WTC11 (cell line): ENCODE results near the gene GJC3. TPM values are rescaled to one million over a fixed set of nuclear protein-coding genes. Genes with fewer than 3 reads are reported as not detected.
A peak's percentile ranks its signal among the peaks of the same experiment; 100 is the strongest.
"Not testable (repeated sequence)": the region's sequence is repeated elsewhere in the genome, so short reads cannot be mapped to it uniquely, and the experiment has no call there.

Source experiments
- ATAC-seq: fragments of 200-7000 bp; cut with Tn5 transposase; 2 replicates; pipeline ENCODE4 v1.10.0; 2021; ENCODE audit warnings: mild to moderate bottlenecking, moderate library complexity
- CTCF ChIA-PET: fragments of 300-600 bp; sonication (Branson Sonifier 250); formaldehyde crosslinking; loops from one replicate; lab custom pipeline; 2021; ENCODE audit warnings: antibody characterized with exemption; lab: Charles Lee
- POLR2A ChIA-PET: fragments of 350-600 bp; sonication (Branson Sonifier 250); formaldehyde crosslinking; loops from one replicate; lab custom pipeline; 2021; ENCODE audit warnings: antibody characterized with exemption; lab: Charles Lee
- DNase-seq: peaks from one replicate; pipeline ENCODE4 v3.0.0; 2021; ENCODE audit warnings: low spot score
- H3K27ac Mint-ChIP-seq: 2 replicates; pipeline ENCODE4 v1.8.0; 2021; ENCODE audit warnings: mixed read lengths
- H3K27me3 Mint-ChIP-seq: 2 replicates; pipeline ENCODE4 v1.8.0; 2021; ENCODE audit warnings: low read depth, mild to moderate bottlenecking, moderate library complexity, mixed read lengths
- H3K36me3 Mint-ChIP-seq: 2 replicates; pipeline ENCODE4 v1.8.0; 2021; ENCODE audit warnings: mixed read lengths
- H3K4me1 Mint-ChIP-seq: 2 replicates; pipeline ENCODE4 v1.8.0; 2022; ENCODE audit warnings: mixed read lengths
- H3K4me3 Mint-ChIP-seq: 2 replicates; pipeline ENCODE4 v1.8.0; 2021; ENCODE audit warnings: mild to moderate bottlenecking, moderate library complexity, mixed read lengths
- H3K9me3 Mint-ChIP-seq: 2 replicates; pipeline ENCODE4 v1.8.0; 2021; ENCODE audit warnings: mixed read lengths
- ARID4B ChIP-seq: sonication (generic); formaldehyde crosslinking; IDR thresholded peaks from 2 replicates; pipeline ENCODE4 v1.8.0; 2023; ENCODE audit warnings: missing genetic modification reagents, mild to moderate bottlenecking, borderline replicate concordance
- ATF3 ChIP-seq: sonication (generic); formaldehyde crosslinking; conservative IDR thresholded peaks from 2 replicates; pipeline ENCODE4 v1.8.1; 2022; ENCODE audit warnings: mild to moderate bottlenecking, missing genetic modification reagents
- E2F1 ChIP-seq: sonication (generic); formaldehyde crosslinking; IDR thresholded peaks from 2 replicates; pipeline ENCODE4 v1.8.0; 2022; ENCODE audit warnings: mild to moderate bottlenecking, missing genetic modification reagents
- E2F5 ChIP-seq: sonication (generic); formaldehyde crosslinking; IDR thresholded peaks from 2 replicates; pipeline ENCODE4 v1.8.1; 2022; ENCODE audit warnings: mild to moderate bottlenecking, moderate library complexity, missing genetic modification reagents
- ESRRA ChIP-seq: sonication (generic); formaldehyde crosslinking; IDR thresholded peaks from 2 replicates; pipeline ENCODE4 v1.8.1; 2022; ENCODE audit warnings: mild to moderate bottlenecking, missing genetic modification reagents, borderline replicate concordance
- ETV6 ChIP-seq: sonication (generic); formaldehyde crosslinking; IDR thresholded peaks from 2 replicates; pipeline ENCODE4 v1.8.1; 2022; ENCODE audit warnings: mild to moderate bottlenecking, missing genetic modification reagents
- FOXJ3 ChIP-seq: sonication (generic); formaldehyde crosslinking; IDR thresholded peaks from 2 replicates; pipeline ENCODE4 v1.9.0; 2021; ENCODE audit warnings: missing genetic modification reagents, mild to moderate bottlenecking, borderline replicate concordance
- GABPB1 ChIP-seq: sonication (generic); formaldehyde crosslinking; IDR thresholded peaks from 2 replicates; pipeline ENCODE4 v1.8.1; 2023; ENCODE audit warnings: mild to moderate bottlenecking, missing genetic modification reagents
- IRF1 ChIP-seq: sonication (generic); formaldehyde crosslinking; IDR thresholded peaks from 2 replicates; pipeline ENCODE4 v1.8.0; 2023; ENCODE audit warnings: missing genetic modification reagents
- KAT7 ChIP-seq: sonication (generic); formaldehyde crosslinking; IDR thresholded peaks from 2 replicates; pipeline ENCODE4 v1.8.1; 2023; ENCODE audit warnings: missing genetic modification reagents, mild to moderate bottlenecking, borderline replicate concordance
- MAX ChIP-seq: sonication (generic); formaldehyde crosslinking; IDR thresholded peaks from 2 replicates; pipeline ENCODE4 v1.8.0; 2022; ENCODE audit warnings: mild to moderate bottlenecking, missing genetic modification reagents
- MYBL2 ChIP-seq: sonication (generic); formaldehyde crosslinking; IDR thresholded peaks from 2 replicates; pipeline ENCODE4 v1.8.1; 2023; ENCODE audit warnings: mild to moderate bottlenecking, moderate library complexity, missing genetic modification reagents
- NFATC4 ChIP-seq: fragments of 250-450 bp; sonication (Bioruptor Pico); IDR thresholded peaks from 2 replicates; pipeline ENCODE4 v1.9.0; 2021; ENCODE audit warnings: mild to moderate bottlenecking
- NR3C1 ChIP-seq: sonication (generic); formaldehyde crosslinking; conservative IDR thresholded peaks from 2 replicates; pipeline ENCODE4 v1.8.1; 2023; ENCODE audit warnings: low read depth, mild to moderate bottlenecking, missing genetic modification reagents
- ZNF232 ChIP-seq: sonication (generic); formaldehyde crosslinking; IDR thresholded peaks from 2 replicates; pipeline ENCODE4 v1.8.0; 2022; ENCODE audit warnings: mild to moderate bottlenecking, missing genetic modification reagents
- ZNF416 ChIP-seq: fragments of 250-450 bp; sonication (Bioruptor Pico); IDR thresholded peaks from 2 replicates; pipeline ENCODE4 v1.9.0; 2021; ENCODE audit warnings: mild to moderate bottlenecking, inconsistent platforms
- ZNF512 ChIP-seq: sonication (generic); formaldehyde crosslinking; IDR thresholded peaks from 2 replicates; pipeline ENCODE4 v1.8.1; 2022; ENCODE audit warnings: missing genetic modification reagents, borderline replicate concordance
- total RNA-seq: library from RNA; stranded (reverse); gene quantifications from 3 replicates; pipeline ENCODE4 v1.2.3, GENCODE V29; 2021

Gene GJC3
- total RNA-seq, 1 experiment from 2014 or later, result 2.9 TPM

GRCh38 chr7:99975782-99976521 lies 46.5 kb upstream of the GJC3 start, which contains the start of gene AZGP1:
TSS of gene AZGP1 (minus strand) at chr7:99976031. CDS start at chr7:99976020, 11 bp downstream.
- no peaks in the 10 kb centered on the region; the same call in 1 of the 2 replicates for H3K27me3 Mint-ChIP-seq
- H3K27ac Mint-ChIP-seq, result no peak within 1 kb of the TSS
- peaks cover 8% of the 10 kb centered on the region for H3K9me3 Mint-ChIP-seq
- ATAC-seq (no peak), DNase-seq (no peak)
- no peak for TF ChIP-seq ETV6 (CRISPR knock-in tag)
- TF ChIP-seq GABPB1 (CRISPR knock-in tag), result peak; percentile 41; the same call in 1 of the 2 replicates
- peaks cover 18% of the 10 kb centered on the region for H3K4me1 Mint-ChIP-seq
- H3K36me3 Mint-ChIP-seq, result no peaks in the 10 kb centered on the region
- no peak within 1 kb of the TSS for H3K4me3 Mint-ChIP-seq
- ChIA-PET POLR2A (no interaction called here), CTCF (interaction anchor here (1.6 to 2.4 kb wide), 2 partner anchors 46 to 62 kb away, joined by 4 to 7 read pairs; partner anchors contain the start of gene GJC3)

- POLR2A ChIA-PET, result no interaction called here
- no peak for ATAC-seq
- Mint-ChIP-seq H3K36me3 (no peaks in the 10 kb centered on the region), H3K27me3 (no peaks in the 10 kb centered on the region; the same call in 1 of the 2 replicates), H3K9me3 (peaks cover 8% of the 10 kb centered on the region), H3K4me1 (peaks cover 8% of the 10 kb centered on the region), H3K27ac (no peak overlapping the region), H3K4me3 (no peak overlapping the region)
- CTCF ChIA-PET, result interaction anchor here (2.4 kb wide), 1 partner anchor 45 kb away, joined by 7 read pairs; the partner anchor contains the start of gene GJC3
- no peak for TF ChIP-seq ZNF416 (CRISPR knock-in tag)
- TF ChIP-seq IRF1 (CRISPR knock-in tag), result no peak
- TF ChIP-seq NR3C1 (CRISPR knock-in tag), result no peak
- TF ChIP-seq ZNF512 (CRISPR knock-in tag), result no peak
- no peak for TF ChIP-seq NFATC4 (CRISPR knock-in tag)
- TF ChIP-seq E2F1 (CRISPR knock-in tag), result no peak
- no peak for TF ChIP-seq ATF3 (CRISPR knock-in tag)
- TF ChIP-seq MAX (CRISPR knock-in tag), result no peak
- no peak for TF ChIP-seq KAT7 (CRISPR knock-in tag)
- DNase-seq, result no peak
These were observed 45.3 kb upstream of the GJC3 start for GRCh38 chr7:99974681-99975080.

- H3K9me3 Mint-ChIP-seq, H3K36me3 Mint-ChIP-seq, POLR2A ChIA-PET, CTCF ChIA-PET, DNase-seq, H3K4me3 Mint-ChIP-seq, H3K27ac Mint-ChIP-seq, ATAC-seq, H3K27me3 Mint-ChIP-seq, H3K4me1 Mint-ChIP-seq: not testable (repeated sequence)
These were observed 44.4 kb upstream of the GJC3 start for GRCh38 chr7:99973817-99974216.

GRCh38 chr7:99971242-99971641 lies 41.8 kb upstream of the GJC3 start:
- H3K9me3 Mint-ChIP-seq, result peaks cover 8% of the 10 kb centered on the region
- peaks cover 5% of the 10 kb centered on the region; the same call in 1 of the 2 replicates for H3K4me1 Mint-ChIP-seq
- POLR2A ChIA-PET, result no interaction called here
- peaks cover 3% of the 10 kb centered on the region for H3K27me3 Mint-ChIP-seq
- CTCF ChIA-PET, result no interaction called here
- H3K27ac Mint-ChIP-seq, result no peak overlapping the region
- H3K36me3 Mint-ChIP-seq, result no peaks in the 10 kb centered on the region
- H3K4me3 Mint-ChIP-seq, result no peak overlapping the region
- DNase-seq (no peak), ATAC-seq (no peak)
- TF ChIP-seq FOXJ3 (CRISPR knock-in tag) (no peak), ESRRA (CRISPR knock-in tag) (no peak), ZNF232 (no peak), NFATC4 (CRISPR knock-in tag) (no peak), E2F5 (CRISPR knock-in tag) (no peak), ARID4B (no peak), MYBL2 (no peak)
